Activated CD4-positive, alpha-beta T cell treated with anti-CD3 and anti-CD28 coated beads, Interleukin-2, amount 10 ng/mL, durations not matched to agents 7 days and 5 days (primary cell): ENCODE results near the gene BICRAL. TPM values are rescaled to one million over a fixed set of nuclear protein-coding genes. Genes with fewer than 3 reads are reported as not detected.
"Not testable (repeated sequence)": the region's sequence is repeated elsewhere in the genome, so short reads cannot be mapped to it uniquely, and the experiment has no call there.

Experiments
- CTCF ChIA-PET: fragments of 350-600 bp; sonication (Branson Sonifier 250); formaldehyde crosslinking; loops from one replicate; lab custom pipeline; 2021; ENCODE audit warnings: antibody characterized with exemption; lab: Charles Lee
- POLR2A ChIA-PET: fragments of 350-600 bp; sonication (Branson Sonifier 250); formaldehyde crosslinking; loops from one replicate; lab custom pipeline; 2021; ENCODE audit warnings: antibody characterized with exemption; lab: Charles Lee
- DNase-seq: peaks from one replicate; pipeline ENCODE4 v3.0.0-alpha.2; 2020
- H3K27ac Mint-ChIP-seq: one replicate; pipeline ENCODE4 v1.8.0; 2021; ENCODE audit warnings: mild to moderate bottlenecking, moderate library complexity, mixed read lengths
- H3K27me3 Mint-ChIP-seq: one replicate; pipeline ENCODE4 v1.8.0; 2021; ENCODE audit warnings: mixed read lengths
- H3K36me3 Mint-ChIP-seq: one replicate; pipeline ENCODE4 v1.8.0; 2021; ENCODE audit warnings: low read depth, mixed read lengths
- H3K4me1 Mint-ChIP-seq: one replicate; pipeline ENCODE4 v1.8.0; 2021; ENCODE audit warnings: mixed read lengths
- H3K4me3 Mint-ChIP-seq: one replicate; pipeline ENCODE4 v1.8.0; 2021; ENCODE audit warnings: mild to moderate bottlenecking, moderate library complexity, mixed read lengths
- H3K9me3 Mint-ChIP-seq: one replicate; pipeline ENCODE4 v1.8.0; 2021; ENCODE audit warnings: mixed read lengths
- total RNA-seq, 2 experiments: library from RNA; stranded (reverse); gene quantifications; one replicate each; pipeline ENCODE4 v1.2.3, GENCODE V29; 2021

Gene BICRAL
- total RNA-seq, 2 experiments from 2014 or later = 23.4 to 27.8 TPM

DNA sequence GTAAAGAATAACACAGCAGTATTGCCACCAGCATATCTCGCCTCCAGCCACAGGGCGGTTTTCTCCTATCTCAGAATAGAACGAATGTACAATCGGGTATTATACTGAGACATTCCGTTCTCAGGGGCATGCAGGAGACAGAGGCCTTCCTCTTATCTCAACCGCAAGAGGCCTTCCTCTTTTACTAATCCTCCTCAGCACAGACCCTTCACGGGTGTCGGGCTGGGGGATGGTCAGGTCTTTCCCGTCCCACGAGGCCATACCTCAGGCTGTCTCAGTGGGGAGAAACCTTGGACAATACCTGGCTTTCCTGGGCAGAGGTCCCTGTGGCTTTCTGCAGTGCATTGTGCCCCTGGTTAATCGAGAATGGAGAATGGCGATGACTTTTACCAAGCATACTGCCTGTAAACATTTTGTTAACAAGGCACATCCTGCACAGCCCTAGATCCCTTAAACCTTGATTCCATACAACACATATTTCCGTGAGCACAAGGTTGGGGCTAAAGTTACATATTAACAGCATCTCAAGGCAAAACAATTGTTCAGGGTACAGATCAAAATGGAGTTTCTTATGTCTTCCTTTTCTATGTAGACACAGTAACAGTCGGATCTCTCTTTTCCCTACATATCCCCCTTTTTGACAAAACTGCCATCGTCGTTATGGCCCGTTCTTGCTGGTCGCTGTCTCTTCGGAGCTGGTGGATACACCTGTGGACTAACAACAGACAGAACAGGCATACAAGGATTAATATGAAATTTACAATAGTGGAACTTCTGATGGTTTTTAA, 112.4 kb downstream of the BICRAL start:
- H3K27ac Mint-ChIP-seq, H3K27me3 Mint-ChIP-seq, H3K9me3 Mint-ChIP-seq, POLR2A ChIA-PET, DNase-seq, H3K4me3 Mint-ChIP-seq, H3K36me3 Mint-ChIP-seq, CTCF ChIA-PET: not testable (repeated sequence)
- H3K4me1 Mint-ChIP-seq = peaks cover 23% of the 10 kb centered on the region

DNA sequence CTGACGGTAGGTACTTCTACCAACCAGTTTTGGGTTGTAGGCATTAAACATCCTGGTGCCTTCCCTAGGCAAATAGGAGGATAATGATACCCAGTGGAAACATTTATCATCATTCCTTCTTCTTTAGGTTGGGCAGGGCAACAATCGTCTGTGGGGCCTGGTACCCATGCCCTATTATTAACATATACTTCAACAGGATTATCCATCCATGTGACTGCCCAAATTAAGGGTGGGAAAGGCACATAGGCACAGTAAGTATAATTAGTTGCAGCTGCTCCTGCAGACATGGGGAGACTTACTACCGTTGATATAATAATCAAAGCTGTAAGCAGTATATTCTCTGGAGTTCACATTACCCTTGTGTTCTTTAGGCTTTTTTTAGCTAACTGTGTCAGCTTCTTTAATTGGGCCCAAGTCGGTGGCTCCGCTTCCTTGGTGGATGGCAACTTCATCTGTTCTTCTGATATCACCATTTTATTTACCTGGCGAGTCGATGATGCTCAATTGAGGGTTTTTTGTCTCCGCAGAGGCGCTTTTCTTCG, 114.4 kb downstream of the BICRAL start:
- no peaks in the 10 kb centered on the region for H3K36me3 Mint-ChIP-seq
- no peaks in the 10 kb centered on the region for H3K27me3 Mint-ChIP-seq
- H3K4me1 Mint-ChIP-seq = peaks cover 13% of the 10 kb centered on the region
- DNase-seq = no peak
- no peak overlapping the region for H3K27ac Mint-ChIP-seq
- CTCF ChIA-PET = no interaction called here
- no peak overlapping the region for H3K4me3 Mint-ChIP-seq
- no peaks in the 10 kb centered on the region for H3K9me3 Mint-ChIP-seq
- POLR2A ChIA-PET = no interaction called here

DNA sequence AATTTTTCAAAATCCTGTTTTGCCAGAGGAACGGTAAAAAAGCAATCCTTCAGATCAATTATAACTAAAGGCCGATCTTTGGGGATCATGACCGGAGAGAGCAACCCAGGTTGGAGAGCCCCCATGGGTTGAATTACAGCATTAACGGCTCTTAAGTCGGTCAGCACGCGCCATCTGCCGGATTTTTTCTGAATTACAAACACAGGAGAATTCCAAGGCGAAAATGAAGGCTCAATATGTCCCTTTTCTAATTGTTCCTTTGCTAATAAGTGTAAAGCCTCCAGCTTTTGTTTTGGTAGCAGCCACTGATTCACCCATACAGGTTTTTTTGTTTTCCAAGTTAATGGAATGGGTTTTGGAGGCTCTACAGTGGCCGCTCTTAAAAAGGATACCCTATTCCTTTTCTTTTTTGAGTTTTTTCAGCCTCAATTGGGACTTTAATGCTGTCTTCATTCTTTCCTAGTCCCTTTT, 117.1 kb downstream of the BICRAL start:
- H3K36me3 Mint-ChIP-seq = no peaks in the 10 kb centered on the region
- peak; percentile 79 for DNase-seq
- H3K27me3 Mint-ChIP-seq = no peaks in the 10 kb centered on the region
- H3K4me3 Mint-ChIP-seq = no peak overlapping the region
- POLR2A ChIA-PET = no interaction called here
- no peaks in the 10 kb centered on the region for H3K9me3 Mint-ChIP-seq
- CTCF ChIA-PET = interaction anchor here (0.6 to 1.1 kb wide), 3 partner anchors 15 to 245 kb away, joined by 3 read pairs; no protein-coding TSS in a partner anchor
- H3K27ac Mint-ChIP-seq = no peak overlapping the region
- H3K4me1 Mint-ChIP-seq = peaks cover 17% of the 10 kb centered on the region

DNA sequence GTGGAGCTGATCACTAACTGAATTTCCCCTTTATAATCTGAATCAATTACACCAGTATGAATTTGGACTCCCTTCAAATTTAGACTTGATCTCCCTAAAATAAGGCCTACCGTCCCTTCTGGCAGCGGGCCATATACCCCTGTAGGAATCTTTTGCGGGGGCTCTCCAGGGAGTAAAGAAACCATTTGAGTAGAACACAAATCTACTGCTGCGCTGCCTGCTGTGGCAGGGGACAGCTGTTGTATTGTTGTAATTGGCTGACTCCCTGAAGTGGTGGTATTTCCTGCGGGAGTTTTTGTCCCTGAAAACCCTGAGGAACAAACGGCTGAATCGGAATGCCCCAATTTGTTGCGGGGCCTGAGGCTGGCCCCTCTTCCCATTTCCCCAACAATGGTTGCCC, 118.0 kb downstream of the BICRAL start:
- no peak for DNase-seq
- H3K27ac Mint-ChIP-seq = no peak overlapping the region
- H3K27me3 Mint-ChIP-seq = no peaks in the 10 kb centered on the region
- H3K4me1 Mint-ChIP-seq = peaks cover 16% of the 10 kb centered on the region
- POLR2A ChIA-PET = interaction anchor here (0.6 kb wide), 1 partner anchor 179 kb away, joined by 5 read pairs; no protein-coding TSS in a partner anchor
- no peaks in the 10 kb centered on the region for H3K9me3 Mint-ChIP-seq
- CTCF ChIA-PET = no interaction called here
- H3K4me3 Mint-ChIP-seq = no peak overlapping the region
- no peaks in the 10 kb centered on the region for H3K36me3 Mint-ChIP-seq

DNA sequence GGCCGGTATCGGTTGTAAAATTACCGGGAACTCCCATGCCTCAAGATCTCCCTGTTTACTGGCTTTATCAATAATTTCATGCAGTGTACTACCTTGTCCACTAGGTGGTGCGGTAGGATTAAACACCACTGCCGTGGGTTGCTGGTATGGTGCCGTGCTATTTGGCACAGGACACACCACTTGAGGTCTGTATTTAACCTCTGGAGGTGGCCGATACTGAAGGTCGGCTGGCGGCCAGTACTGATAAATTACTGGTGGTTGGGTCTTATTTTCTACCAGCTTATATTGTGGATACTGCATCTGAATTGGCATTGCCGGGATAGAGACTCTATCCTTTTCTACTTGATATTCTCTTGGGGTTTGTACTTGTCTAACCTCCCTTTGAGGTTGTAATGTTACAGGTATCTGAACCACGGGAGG, 119.7 kb downstream of the BICRAL start:
- peak; percentile 81 for DNase-seq
- ChIA-PET CTCF (interaction anchor here (0.9 to 1.3 kb wide), 4 partner anchors 13 to 242 kb away, joined by 3 to 4 read pairs (median 4); no protein-coding TSS in a partner anchor), POLR2A (no interaction called here)
- H3K9me3 Mint-ChIP-seq = no peaks in the 10 kb centered on the region
- peaks cover 16% of the 10 kb centered on the region for H3K4me1 Mint-ChIP-seq
- H3K36me3 Mint-ChIP-seq = no peaks in the 10 kb centered on the region
- no peak overlapping the region for H3K27ac Mint-ChIP-seq
- H3K27me3 Mint-ChIP-seq = no peaks in the 10 kb centered on the region
- no peak overlapping the region for H3K4me3 Mint-ChIP-seq

DNA sequence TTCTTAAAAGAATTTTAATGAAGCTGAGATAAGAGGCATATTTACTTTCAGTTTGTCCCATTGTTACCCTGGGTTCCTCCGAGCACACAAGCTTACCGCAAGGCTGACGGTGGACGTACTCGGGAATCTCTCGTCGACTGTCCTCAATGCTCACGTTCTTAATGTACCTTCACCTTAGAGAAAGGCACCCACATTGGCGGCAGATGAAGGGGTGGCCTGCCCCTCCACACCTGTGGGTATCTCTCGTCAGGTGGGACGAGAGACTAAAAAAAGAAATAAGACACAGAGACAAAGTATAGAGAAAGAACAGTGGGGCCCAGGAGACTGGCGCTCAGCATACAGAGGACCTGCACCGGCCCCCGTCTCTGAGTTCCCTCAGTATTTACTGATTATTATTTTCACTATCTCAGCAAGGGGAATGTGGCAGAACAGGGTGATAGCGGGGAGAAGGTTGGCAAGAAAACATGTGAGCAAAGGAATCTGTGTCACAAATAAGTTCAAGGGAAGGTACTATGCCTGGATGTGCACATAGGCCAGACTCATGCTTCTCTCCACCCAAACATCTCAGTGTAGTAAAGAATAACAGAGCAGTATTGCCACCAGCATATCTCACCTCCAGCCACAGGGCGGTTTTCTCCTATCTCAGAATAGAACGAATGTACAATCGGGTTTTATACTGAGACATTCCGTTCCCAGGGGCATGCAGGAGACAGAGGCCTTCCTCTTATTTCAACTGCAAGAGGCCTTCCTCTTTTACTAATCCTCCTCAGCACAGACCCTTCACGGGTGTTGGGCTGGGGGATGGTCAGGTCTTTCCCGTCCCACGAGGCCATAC, 120.8 kb downstream of the BICRAL start:
- H3K4me3 Mint-ChIP-seq, H3K27ac Mint-ChIP-seq, H3K27me3 Mint-ChIP-seq, H3K9me3 Mint-ChIP-seq, H3K36me3 Mint-ChIP-seq, DNase-seq, POLR2A ChIA-PET: not testable (repeated sequence)
- H3K4me1 Mint-ChIP-seq = peaks cover 16% of the 10 kb centered on the region
- CTCF ChIA-PET = interaction anchor here (0.9 to 1.3 kb wide), 2 partner anchors 11 to 32 kb away, joined by 3 to 4 read pairs; no protein-coding TSS in a partner anchor

DNA sequence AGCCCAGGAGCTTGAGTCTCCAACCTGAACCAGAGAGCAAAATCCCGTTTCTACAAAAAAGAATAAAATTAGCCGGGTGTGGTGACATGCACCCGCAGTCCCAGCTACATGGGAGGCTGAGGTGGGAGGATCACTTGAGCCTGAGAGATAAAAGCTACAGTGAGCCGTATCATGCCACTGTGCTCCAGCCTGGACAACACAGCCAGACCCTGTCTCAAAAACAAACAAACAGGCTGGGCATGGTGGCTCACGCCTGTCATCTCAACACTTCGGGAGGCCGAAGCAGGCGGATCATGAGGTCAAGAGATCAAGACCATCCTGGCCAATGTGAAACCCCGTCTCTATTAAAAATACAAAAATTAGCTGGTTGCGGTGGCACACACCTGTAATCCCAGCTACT, 122.6 kb downstream of the BICRAL start:
- POLR2A ChIA-PET = no interaction called here
- no peaks in the 10 kb centered on the region for H3K9me3 Mint-ChIP-seq
- no peaks in the 10 kb centered on the region for H3K36me3 Mint-ChIP-seq
- peaks cover 12% of the 10 kb centered on the region for H3K4me1 Mint-ChIP-seq
- no peak overlapping the region for H3K27ac Mint-ChIP-seq
- no peak for DNase-seq
- H3K4me3 Mint-ChIP-seq = no peak overlapping the region
- CTCF ChIA-PET = interaction anchor here (0.6 to 1.1 kb wide), 2 partner anchors 8 to 589 kb away, joined by 3 to 4 read pairs; no protein-coding TSS in a partner anchor
- H3K27me3 Mint-ChIP-seq = no peaks in the 10 kb centered on the region

DNA sequence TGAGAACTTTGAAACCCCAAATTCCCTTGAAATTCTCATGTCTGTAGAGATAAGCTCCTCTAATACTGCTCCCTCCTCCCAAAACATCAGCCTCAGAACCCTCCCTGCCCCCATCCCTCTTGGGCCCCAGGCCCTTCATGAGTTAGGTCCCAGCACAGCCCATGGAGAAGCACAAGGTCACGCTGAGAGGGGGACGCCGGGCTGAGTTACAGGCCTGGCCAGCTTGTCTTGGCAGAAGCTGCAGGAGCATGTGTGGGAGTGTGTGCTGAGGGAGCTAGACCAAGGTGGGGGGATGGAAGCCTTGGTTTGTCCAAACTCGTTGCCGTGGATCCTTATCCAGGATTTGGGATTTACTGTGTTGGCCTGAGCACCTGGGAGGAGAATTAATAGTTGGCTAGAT, 125.5 kb downstream of the BICRAL start:
- Mint-ChIP-seq H3K9me3 (no peaks in the 10 kb centered on the region), H3K4me1 (peaks cover 4% of the 10 kb centered on the region)
- POLR2A ChIA-PET = no interaction called here

DNA sequence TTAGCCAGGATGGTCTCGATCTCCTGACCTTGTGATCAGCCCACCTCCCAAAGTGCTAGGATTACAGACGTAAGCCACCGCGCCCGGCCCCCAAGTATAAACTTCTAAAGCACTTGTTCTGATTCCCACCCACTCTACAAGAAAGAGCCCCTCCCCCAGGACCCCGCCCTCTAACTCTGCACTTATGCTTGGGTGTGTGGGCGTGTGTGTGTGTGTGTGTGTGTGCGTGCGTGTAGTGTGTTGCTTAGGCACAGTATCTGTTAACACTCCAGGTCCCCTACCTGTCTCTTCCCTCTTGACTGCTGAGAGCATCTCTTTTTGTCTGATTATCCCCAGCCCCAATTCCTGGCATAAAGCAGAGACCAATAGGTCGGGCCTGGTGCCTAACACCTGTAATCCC, 128.0 kb downstream of the BICRAL start:
- peaks cover 3% of the 10 kb centered on the region for H3K27me3 Mint-ChIP-seq
- H3K4me3 Mint-ChIP-seq = no peak overlapping the region
- H3K27ac Mint-ChIP-seq = no peak overlapping the region
- POLR2A ChIA-PET = no interaction called here
- H3K36me3 Mint-ChIP-seq = no peaks in the 10 kb centered on the region
- H3K4me1 Mint-ChIP-seq = peaks cover 4% of the 10 kb centered on the region
- DNase-seq = no peak
- CTCF ChIA-PET = no interaction called here
- no peaks in the 10 kb centered on the region for H3K9me3 Mint-ChIP-seq

More for the DNA sequence above, 125.5 kb downstream of the BICRAL start:
- Mint-ChIP-seq H3K27ac (no peak overlapping the region), H3K27me3 (peaks cover 1% of the 10 kb centered on the region), H3K36me3 (no peaks in the 10 kb centered on the region), H3K4me3 (no peak overlapping the region)
- CTCF ChIA-PET = interaction anchor here (0.6 to 1.0 kb wide), 2 partner anchors 25 to 237 kb away, joined by 3 to 4 read pairs; no protein-coding TSS in a partner anchor
- DNase-seq = no peak

DNA sequence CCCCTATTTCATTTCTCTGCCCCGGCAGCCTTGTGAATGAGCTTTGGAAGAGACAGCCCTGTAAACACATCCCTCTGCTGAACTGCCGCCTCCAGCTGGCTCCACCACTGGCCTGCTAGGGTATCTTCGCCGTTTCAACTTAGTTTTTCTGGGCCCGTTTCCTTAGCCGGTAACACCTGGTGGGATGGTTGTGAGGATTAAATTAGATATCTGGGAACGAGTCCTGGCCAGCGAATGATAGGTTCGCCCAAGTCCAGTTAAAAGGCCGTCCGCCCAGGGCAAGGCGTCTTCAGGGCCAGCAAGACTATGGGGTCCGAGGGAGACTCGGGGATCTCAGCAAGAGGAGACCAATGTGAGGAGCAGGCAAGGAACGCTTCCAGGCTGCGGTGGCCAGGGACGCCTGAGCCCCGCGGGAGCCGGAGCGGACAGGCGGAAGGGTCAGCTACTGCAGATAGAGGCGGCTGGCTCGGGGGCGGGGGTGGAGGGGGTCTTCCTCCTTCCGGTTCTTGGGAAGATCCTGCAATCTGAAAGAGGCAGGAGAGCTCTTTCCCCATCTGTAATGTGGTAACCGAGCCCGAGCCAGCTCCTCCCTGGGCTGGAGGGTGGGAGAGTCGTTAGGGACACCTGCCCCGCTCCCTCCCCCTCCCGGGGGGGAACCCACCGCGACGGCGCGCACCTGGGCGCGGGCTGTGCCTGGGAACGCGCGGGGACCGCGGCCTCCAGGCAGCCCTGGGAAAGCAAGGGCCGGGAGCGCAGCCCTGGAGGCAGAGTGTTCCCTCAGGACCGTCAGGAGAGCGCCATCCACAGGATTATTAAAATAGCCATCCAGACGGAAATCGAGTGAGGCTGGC, 129.5 kb downstream of the BICRAL start:
- Mint-ChIP-seq H3K27me3 (peaks cover 3% of the 10 kb centered on the region), H3K4me3 (no peak overlapping the region), H3K9me3 (no peaks in the 10 kb centered on the region), H3K27ac (no peak overlapping the region), H3K4me1 (peaks cover 4% of the 10 kb centered on the region), H3K36me3 (no peaks in the 10 kb centered on the region)
- POLR2A ChIA-PET = no interaction called here
- DNase-seq = no peak
- CTCF ChIA-PET = interaction anchor here (0.6 to 1.4 kb wide), 2 partner anchors 67 to 84 kb away, joined by 3 to 4 read pairs; partner anchors contain the start of gene PEX6

DNA sequence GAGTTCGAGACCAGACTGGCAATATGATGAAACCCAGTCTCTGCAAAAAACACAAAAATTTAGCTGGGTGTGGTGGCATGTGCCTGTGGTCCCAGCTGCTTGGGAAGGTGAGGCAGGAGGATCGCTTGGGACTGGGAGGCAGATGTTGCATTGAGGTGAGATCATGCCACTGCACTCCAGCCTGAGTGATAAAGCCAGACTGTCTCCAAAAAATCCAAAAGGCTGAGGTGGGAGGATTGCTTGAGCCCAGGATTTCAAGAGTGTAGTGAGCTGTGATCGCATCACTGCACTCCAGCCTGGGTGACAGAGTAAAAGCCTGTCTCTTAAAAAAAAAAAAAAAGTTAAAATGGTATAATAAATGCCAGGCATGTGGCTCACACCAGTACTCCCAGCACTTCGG, 132.7 kb downstream of the BICRAL start:
- no peak for DNase-seq
- Mint-ChIP-seq H3K27me3 (peaks cover 3% of the 10 kb centered on the region), H3K27ac (no peak overlapping the region), H3K9me3 (no peaks in the 10 kb centered on the region), H3K36me3 (no peaks in the 10 kb centered on the region), H3K4me1 (peaks cover 4% of the 10 kb centered on the region), H3K4me3 (no peak overlapping the region)
- ChIA-PET CTCF (interaction anchor here (0.6 to 1.7 kb wide), 10 partner anchors 8 to 229 kb away, joined by 3 to 7 read pairs (median 4); partner anchors contain the start of genes CNPY3 and GNMT), POLR2A (no interaction called here)

DNA sequence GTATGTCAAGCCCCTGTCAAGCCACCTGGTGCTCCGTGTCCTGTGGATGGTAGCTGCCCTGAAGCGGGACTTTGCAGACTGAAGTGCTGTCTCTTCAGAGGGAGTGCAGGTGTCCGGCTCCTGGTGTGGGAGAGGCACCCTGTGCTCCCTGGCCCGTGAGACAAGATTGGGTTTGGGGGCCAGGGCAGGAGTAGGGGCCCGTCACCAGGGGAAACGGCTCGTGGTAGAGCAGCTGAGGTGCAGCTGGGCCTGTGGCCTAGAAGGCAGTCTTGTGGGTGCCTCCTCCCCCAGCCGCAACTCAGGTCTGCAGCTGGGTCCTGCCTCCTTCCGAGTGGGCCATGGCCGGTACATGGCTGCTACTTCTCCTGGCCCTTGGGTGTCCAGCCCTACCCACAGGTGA, 133.9 kb downstream of the BICRAL start, which contains the start of gene PTCRA:
TSS of gene PTCRA (plus strand) at position 322 of the 400 bp plus-strand sequence. CDS start at position 339, 17 bp downstream.
- Mint-ChIP-seq H3K27ac (no peak within 1 kb of the TSS), H3K36me3 (no peaks in the 10 kb centered on the region), H3K9me3 (no peaks in the 10 kb centered on the region), H3K4me1 (peaks cover 4% of the 10 kb centered on the region), H3K27me3 (peaks cover 3% of the 10 kb centered on the region), H3K4me3 (no peak within 1 kb of the TSS)
- ChIA-PET CTCF (no interaction called here), POLR2A (no interaction called here)
- no peak for DNase-seq
